HG02678 (cell line): ENCODE results near the gene CCSER1.
"Not testable (repeated sequence)": the region's sequence is repeated elsewhere in the genome, so short reads cannot be mapped to it uniquely, and the experiment has no call there.

Experiments used
- ATAC-seq: cut with Tn5 transposase; IDR thresholded peaks from one replicate; pipeline ENCODE4 v1.9.1; 2021; ENCODE audit warnings: mild to moderate bottlenecking, moderate library complexity; ENCODE audit not compliant: unreplicated experiment

CCSER1 gene

GRCh38 chr4:90798948-90799347 is 671.8 kb downstream of the CCSER1 start:
- no peak for ATAC-seq

GRCh38 chr4:90799895-90800294 is 672.7 kb downstream of the CCSER1 start:
- ATAC-seq, result no peak

GRCh38 chr4:90815569-90815968 is 688.4 kb downstream of the CCSER1 start:
- no peak for ATAC-seq

- ATAC-seq, result no peak
Measured at GRCh38 chr4:90816754-90817153, 689.6 kb downstream of the CCSER1 start.

GRCh38 chr4:90824266-90825150 is 697.3 kb downstream of the CCSER1 start:
- ATAC-seq, result peak; percentile 74

GRCh38 chr4:90825849-90826248 is 698.7 kb downstream of the CCSER1 start:
- no peak for ATAC-seq

GRCh38 chr4:90833706-90834105 is 706.5 kb downstream of the CCSER1 start:
- ATAC-seq, result no peak

GRCh38 chr4:90837241-90837640 is 710.0 kb downstream of the CCSER1 start:
- no peak for ATAC-seq

GRCh38 chr4:90838859-90839258 is 711.7 kb downstream of the CCSER1 start:
- not testable (repeated sequence) for ATAC-seq

GRCh38 chr4:90840291-90840690 is 713.1 kb downstream of the CCSER1 start:
- ATAC-seq, result no peak

- no peak for ATAC-seq
Measured at GRCh38 chr4:90840828-90841227, 713.6 kb downstream of the CCSER1 start.

- no peak for ATAC-seq
Measured at GRCh38 chr4:90841676-90842075, 714.5 kb downstream of the CCSER1 start.

GRCh38 chr4:90842960-90843359 is 715.8 kb downstream of the CCSER1 start:
- peak; percentile 95 for ATAC-seq

GRCh38 chr4:90844241-90844640 is 717.0 kb downstream of the CCSER1 start:
- ATAC-seq, result no peak

GRCh38 chr4:90845777-90846176 is 718.6 kb downstream of the CCSER1 start:
- peak; percentile 30 for ATAC-seq

GRCh38 chr4:90852237-90852636 is 725.0 kb downstream of the CCSER1 start:
- no peak for ATAC-seq

- no peak for ATAC-seq
Measured at GRCh38 chr4:90855111-90855510, 727.9 kb downstream of the CCSER1 start.

- no peak for ATAC-seq
Measured at GRCh38 chr4:90857081-90857820, 730.1 kb downstream of the CCSER1 start.

- no peak for ATAC-seq
Measured at GRCh38 chr4:90875791-90876190, 748.6 kb downstream of the CCSER1 start.

GRCh38 chr4:90876296-90876695 is 749.1 kb downstream of the CCSER1 start:
- ATAC-seq, result no peak

GRCh38 chr4:90883519-90883918 is 756.3 kb downstream of the CCSER1 start:
- ATAC-seq, result peak; percentile 57

- no peak for ATAC-seq
Measured at GRCh38 chr4:90888571-90888970, 761.4 kb downstream of the CCSER1 start.
